ENCODE results near the gene ANHX. TPM values are rescaled to one million over a fixed set of nuclear protein-coding genes. Genes with fewer than 3 reads are reported as not detected.

The ANHX gene
- total RNA-seq, 1 donor from 2014 or later = not detected

DNA sequence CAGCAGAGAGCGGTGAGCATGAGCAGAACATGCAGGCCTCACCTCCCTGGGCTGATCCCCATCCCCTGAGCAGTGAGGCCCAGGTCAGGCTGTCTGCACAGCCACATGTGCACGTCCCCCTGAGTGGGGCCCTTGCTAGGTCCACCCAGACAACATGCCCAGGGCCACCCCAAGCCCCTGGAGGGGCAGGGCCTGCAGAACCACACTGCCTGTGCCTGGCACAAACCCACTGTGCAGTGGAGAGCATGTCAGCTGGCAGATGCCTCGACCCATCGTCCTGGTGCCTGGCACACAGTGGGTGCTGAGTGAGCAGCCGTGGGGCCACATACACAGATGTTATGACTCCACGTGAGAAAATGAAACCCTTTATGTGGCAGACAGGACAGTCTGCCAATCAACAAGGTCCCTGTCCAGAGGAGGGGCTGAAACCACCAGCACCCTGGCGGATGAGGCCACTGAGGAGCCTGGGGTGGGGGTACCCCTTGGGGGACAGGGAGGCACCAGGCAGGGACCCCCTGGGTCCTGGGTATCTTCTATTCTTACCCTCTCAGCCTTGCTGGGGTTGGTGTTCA lies 8.3 kb downstream of the ANHX start:
- H3K27ac ChIP-seq = no peak overlapping the region
- no peak overlapping the region for H3K4me3 ChIP-seq
- no peaks in the 10 kb centered on the region for H3K4me1 ChIP-seq
- DNase-seq = no peak
- H3K36me3 ChIP-seq = no peaks in the 10 kb centered on the region
- TF ChIP-seq, protein P1, sequence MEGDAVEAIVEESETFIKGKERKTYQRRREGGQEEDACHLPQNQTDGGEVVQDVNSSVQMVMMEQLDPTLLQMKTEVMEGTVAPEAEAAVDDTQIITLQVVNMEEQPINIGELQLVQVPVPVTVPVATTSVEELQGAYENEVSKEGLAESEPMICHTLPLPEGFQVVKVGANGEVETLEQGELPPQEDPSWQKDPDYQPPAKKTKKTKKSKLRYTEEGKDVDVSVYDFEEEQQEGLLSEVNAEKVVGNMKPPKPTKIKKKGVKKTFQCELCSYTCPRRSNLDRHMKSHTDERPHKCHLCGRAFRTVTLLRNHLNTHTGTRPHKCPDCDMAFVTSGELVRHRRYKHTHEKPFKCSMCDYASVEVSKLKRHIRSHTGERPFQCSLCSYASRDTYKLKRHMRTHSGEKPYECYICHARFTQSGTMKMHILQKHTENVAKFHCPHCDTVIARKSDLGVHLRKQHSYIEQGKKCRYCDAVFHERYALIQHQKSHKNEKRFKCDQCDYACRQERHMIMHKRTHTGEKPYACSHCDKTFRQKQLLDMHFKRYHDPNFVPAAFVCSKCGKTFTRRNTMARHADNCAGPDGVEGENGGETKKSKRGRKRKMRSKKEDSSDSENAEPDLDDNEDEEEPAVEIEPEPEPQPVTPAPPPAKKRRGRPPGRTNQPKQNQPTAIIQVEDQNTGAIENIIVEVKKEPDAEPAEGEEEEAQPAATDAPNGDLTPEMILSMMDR (IDR thresholded peaks at IDR 0.05) = no peak
- intact Hi-C loops (cut with DNase I) = no loop called here
- no peaks in the 10 kb centered on the region for H3K27me3 ChIP-seq (ENCODE audit: low read depth)
- H3K9me3 ChIP-seq = peaks cover 3% of the 10 kb centered on the region
- peak in 1 of 2 donors; percentile 31 for ATAC-seq

DNA sequence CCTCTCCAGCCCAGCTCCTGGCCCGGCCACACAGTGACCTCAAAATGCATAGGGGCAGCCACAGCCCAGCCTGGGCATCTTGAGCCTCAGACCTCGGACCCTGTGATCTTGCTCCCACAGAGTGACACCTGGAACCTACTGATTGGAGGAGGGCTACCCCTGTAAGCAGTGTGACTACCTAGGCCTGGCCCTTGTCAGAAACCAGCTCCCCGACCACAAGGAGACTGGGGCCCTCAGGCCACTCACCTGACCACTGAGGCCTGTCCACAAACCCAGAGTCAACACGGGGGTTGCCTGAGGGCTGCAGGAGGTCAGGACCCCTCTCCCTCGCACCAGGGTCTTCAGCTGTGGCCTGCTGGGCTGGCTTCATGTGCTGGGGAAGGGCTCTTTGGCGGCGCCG lies 9.0 kb downstream of the ANHX start:
- Histone ChIP-seq H3K36me3 (no peaks in the 10 kb centered on the region), H3K4me1 (no peaks in the 10 kb centered on the region), H3K4me3 (no peak overlapping the region), H3K9me3 (peaks cover 3% of the 10 kb centered on the region), H3K27ac (no peak overlapping the region), H3K27me3 (ENCODE audit: low read depth) (no peaks in the 10 kb centered on the region)
- intact Hi-C loops (cut with DNase I) = no loop called here
- ATAC-seq = no peak
- no peak for DNase-seq
- TF ChIP-seq, protein P1 (IDR thresholded peaks at IDR 0.05) = no peak

DNA sequence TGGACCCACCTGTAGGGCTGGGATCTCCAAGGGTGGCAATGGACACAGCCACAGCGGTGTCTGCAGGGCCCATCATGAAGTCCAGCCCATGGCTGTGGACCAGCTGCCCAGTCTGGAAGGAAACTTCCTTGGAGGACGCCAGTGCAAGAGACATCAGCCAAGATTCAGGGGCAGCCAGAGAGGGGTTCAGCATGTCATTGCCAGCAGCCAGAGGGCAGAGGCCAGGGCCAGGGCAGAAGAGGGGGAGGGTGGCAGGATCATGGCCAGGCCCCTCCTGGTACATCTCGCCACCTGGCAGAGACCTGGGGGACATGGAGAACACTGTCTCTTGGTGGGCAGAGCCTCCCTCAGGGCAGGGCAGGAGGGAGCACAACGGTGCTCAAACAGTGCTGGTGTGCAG lies 10.2 kb downstream of the ANHX start:
- Histone ChIP-seq H3K9me3 (peaks cover 3% of the 10 kb centered on the region), H3K27ac (no peak overlapping the region), H3K4me3 (no peak overlapping the region), H3K4me1 (no peaks in the 10 kb centered on the region), H3K36me3 (no peaks in the 10 kb centered on the region), H3K27me3 (ENCODE audit: low read depth) (no peaks in the 10 kb centered on the region)
- DNase-seq = no peak
- no peak for ATAC-seq
- TF ChIP-seq, protein P1 (IDR thresholded peaks at IDR 0.05) = no peak
- intact Hi-C loops (cut with DNase I) = no loop called here

DNA sequence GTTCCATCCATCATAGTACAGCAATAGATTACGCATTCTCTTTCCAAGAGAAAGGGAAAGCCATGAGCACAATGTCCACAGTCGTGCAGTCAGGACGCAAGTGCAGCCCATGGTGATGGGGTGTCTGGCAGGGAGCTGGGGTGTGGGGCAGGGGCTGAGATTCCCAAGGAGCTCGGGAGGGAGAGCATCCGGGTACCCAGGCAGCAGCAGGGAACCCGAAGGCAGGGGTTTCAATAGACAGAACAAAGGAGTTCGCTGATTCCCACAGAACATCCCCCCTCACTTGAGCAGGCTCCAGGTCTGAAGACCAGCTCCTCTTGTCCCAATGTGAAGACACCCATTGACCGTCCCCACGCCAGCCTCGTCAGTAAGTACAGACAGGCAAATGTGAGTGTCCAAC lies 13.5 kb downstream of the ANHX start:
- TF ChIP-seq, protein P1 (IDR thresholded peaks at IDR 0.05) = no peak
- ATAC-seq (no peak), DNase-seq (no peak)
- H3K36me3 ChIP-seq = no peaks in the 10 kb centered on the region
- no peak overlapping the region for H3K4me3 ChIP-seq
- no peaks in the 10 kb centered on the region for H3K27me3 ChIP-seq (ENCODE audit: low read depth)
- H3K27ac ChIP-seq = no peak overlapping the region
- H3K9me3 ChIP-seq = peaks cover 17% of the 10 kb centered on the region
- H3K4me1 ChIP-seq = no peaks in the 10 kb centered on the region
- intact Hi-C loops (cut with DNase I) = no loop called here

GRCh38 chr12:133221241-133221640 lies 14.4 kb downstream of the ANHX start:
- TF ChIP-seq, protein P1 (IDR thresholded peaks at IDR 0.05) = no peak
- peaks cover 26% of the 10 kb centered on the region for H3K9me3 ChIP-seq
- H3K4me1 ChIP-seq = no peaks in the 10 kb centered on the region
- no peaks in the 10 kb centered on the region for H3K36me3 ChIP-seq
- no peaks in the 10 kb centered on the region for H3K27me3 ChIP-seq (ENCODE audit: low read depth)
- H3K4me3 ChIP-seq = no peak overlapping the region
- DNase-seq (no peak), ATAC-seq (no peak)
- intact Hi-C loops (cut with DNase I) = no loop called here
- no peak overlapping the region for H3K27ac ChIP-seq

Data from lower lobe of right lung (tissue), 2 donors.